K562 (cell line): ENCODE data around the gene TAS2R10. TPM values are rescaled to one million over a fixed set of nuclear protein-coding genes. Genes with fewer than 3 reads are reported as not detected.

Experiments used
- ATAC-seq: fragments of 200-7000 bp; cut with Tn5 transposase; 3 replicates; pipeline ENCODE4 v1.9.1; 2020; ENCODE audit warnings: moderate library complexity
- BruUV-seq: library from RNA; stranded (reverse); fragments of 400-500 nt; replicated peaks from 2 replicates; lab custom pipeline; 2021; lab: Mats Ljungman, UMichigan
- CTCF ChIA-PET: fragments of 300-600 bp; formaldehyde crosslinking; extraction: SDS; loops from one replicate; lab custom pipeline; 2021; ENCODE audit warnings: low intra/inter-chr PET ratio; lab: Yijun Ruan, JAX
- POLR2A ChIA-PET: fragments of 300-600, 350-650 bp; sonication (Branson Sonifier 250); formaldehyde crosslinking; extraction: SDS; loops from one replicate; lab custom pipeline; 2021; ENCODE audit warnings: antibody characterized with exemption, inconsistent platforms; lab: Yijun Ruan, JAX
- DNase-seq, 4 experiments: peaks; one replicate each; pipeline versions ENCODE4 v3.0.0 to v3.0.0-alpha.2; 2011 to 2018; ENCODE audit warnings: low spot score in 3 of 4, mixed read lengths in 3 of 4; ENCODE audit errors: extremely low read depth in 1 of 4
- FAIRE-seq: peaks from 2 replicates; lab custom pipeline; 2011; peaks lifted over from hg19 to GRCh38; lab: Jason Lieb, UNC
- H2AFZ ChIP-seq: 2 replicates; pipeline ENCODE4 v1.6.0; 2011; ENCODE audit warnings: low read depth, low read length, control low read depth, inconsistent platforms
- H3K27ac ChIP-seq: fragments of 200-600 bp; 3 replicates; pipeline ENCODE4 v1.8.0; 2011; ENCODE audit warnings: low read depth, mild to moderate bottlenecking, control low read depth, inconsistent platforms, low read length, moderate library complexity, mixed read lengths; ENCODE audit errors: extremely low read depth
- H3K27me3 ChIP-seq, 2 experiments: fragments of 300-600 bp in 1 of 2; 2 replicates in 1 of 2; 3 replicates in 1 of 2; pipeline versions ENCODE4 v1.6.0 to v1.8.0; 2011; ENCODE audit warnings: inconsistent platforms in 2 of 2, low read length in 2 of 2, mild to moderate bottlenecking in 1 of 2, mixed read lengths in 1 of 2, moderate library complexity in 1 of 2; ENCODE audit not compliant: control insufficient read depth in 2 of 2, insufficient read depth in 2 of 2
- H3K36me3 ChIP-seq: fragments of 300-600 bp; 3 replicates; pipeline ENCODE4 v1.8.0; 2011; ENCODE audit warnings: mild to moderate bottlenecking, low read length, inconsistent platforms; ENCODE audit not compliant: control insufficient read depth, insufficient read depth
- H3K4me1 ChIP-seq, 2 experiments: fragments of 200-600 bp in 1 of 2; replicated peaks in 1 of 2; 2 replicates in 1 of 2; 3 replicates in 1 of 2; pipeline versions ENCODE4 v1.5.1 to v1.8.0; 2011; ENCODE audit warnings: inconsistent platforms in 2 of 2, low read length in 2 of 2, mild to moderate bottlenecking in 1 of 2, mixed read lengths in 1 of 2, moderate library complexity in 1 of 2; ENCODE audit not compliant: control insufficient read depth in 2 of 2, insufficient read depth in 2 of 2
- H3K4me2 ChIP-seq: 2 replicates; pipeline ENCODE4 v1.6.1; 2011; ENCODE audit warnings: low read length, control low read depth, inconsistent platforms, mixed read lengths; ENCODE audit not compliant: insufficient read depth
- H3K4me3 ChIP-seq: fragments of 200-600 bp; sonication (generic), shearing (Covaris generic); 2 replicates; pipeline ENCODE4 v1.5.1; 2016; ENCODE audit warnings: control low read depth, inconsistent platforms
- H3K79me2 ChIP-seq: fragments of 200-600 bp; 3 replicates; pipeline ENCODE4 v1.8.0; 2011; ENCODE audit warnings: low read length, inconsistent platforms; ENCODE audit not compliant: control insufficient read depth, insufficient read depth
- H3K9ac ChIP-seq, 2 experiments: 2 replicates each; pipeline versions ENCODE4 v1.6.0 to v1.6.1; 2011; ENCODE audit warnings: low read depth in 2 of 2, low read length in 2 of 2, control low read depth in 1 of 2, inconsistent platforms in 1 of 2, mild to moderate bottlenecking in 1 of 2, mixed read lengths in 1 of 2; ENCODE audit not compliant: insufficient read depth in 1 of 2
- H3K9me1 ChIP-seq: one replicate; pipeline ENCODE4 v1.6.0; 2011; ENCODE audit warnings: inconsistent platforms, mild to moderate bottlenecking, low read length, moderate library complexity; ENCODE audit not compliant: control insufficient read depth, insufficient read depth
- H3K9me3 ChIP-seq: replicated peaks from 2 replicates; pipeline ENCODE4 v1.5.1; 2011; ENCODE audit warnings: low read depth, low read length, inconsistent platforms; ENCODE audit not compliant: control insufficient read depth, insufficient read depth
- H4K20me1 ChIP-seq: replicated peaks from 2 replicates; pipeline ENCODE4 v1.6.1; 2011; ENCODE audit warnings: low read length, inconsistent platforms, mixed read lengths; ENCODE audit not compliant: control insufficient read depth, insufficient read depth
- ELK3 ChIP-seq: fragments of 450-650 bp; formaldehyde crosslinking; IDR thresholded peaks from 2 replicates; pipeline ENCODE4 v1.4.0; 2020; ENCODE audit warnings: mild to moderate bottlenecking
- HCFC1 ChIP-seq: IDR thresholded peaks from 2 replicates; pipeline ENCODE4 v1.6.1; 2012; ENCODE audit warnings: low read depth, low read length, improper control_type of control experiment
- TRIM25 ChIP-seq: fragments of 450-650 bp; IDR thresholded peaks from 2 replicates; pipeline ENCODE4 v1.7.0; 2016; ENCODE audit warnings: borderline replicate concordance
- WGBS: fragments of 100-300 bp; shearing (Covaris generic); methylation state at CpG from one replicate; pipeline ENCODE4 v1.1.6; 2016; ENCODE audit warnings: low coverage, mixed read lengths; ENCODE audit not compliant: insufficient coverage; ENCODE audit errors: missing lambda C conversion rate; 5-methylcytosine and 5-hydroxymethylcytosine counted together
- in situ Hi-C: fragments of 300-500 bp; cut with MboI; formaldehyde crosslinking; loops from 4 replicates; pipeline ENCODE4 v1.15.0; 2018; ENCODE audit warnings: inconsistent platforms, mixed read lengths
- intact Hi-C: fragments of 100-400 bp; cut with micrococcal nuclease; formaldehyde crosslinking; loops from 2 replicates; pipeline ENCODE4 v1.14.2; 2022
- polyA plus RNA-seq, 8 experiments: library from polyadenylated mRNA; depleted of rRNA in 4 of 8; stranded (reverse) in 5 of 8; unstranded in 3 of 8; fragments of >200 nt; fragmentation: Nextera tagmentation in 2 of 8; fragmentation: Illumina TruSeq in 1 of 8; extraction: Ambion mirVana in 2 of 8; extraction: Trizol in 1 of 8; gene quantifications; 2 replicates each; pipeline versions ENCODE4 v1.2.1 to v1.2.3, GENCODE V29; 2011 to 2014; ENCODE audit warnings: inconsistent platforms in 1 of 8, missing spikeins in 1 of 8
- total RNA-seq, 7 experiments: library from RNA; depleted of rRNA in 6 of 7; stranded (reverse); fragments of >200 nt in 6 of 7; fragmentation: Illumina TruSeq in 2 of 7; extraction: Trizol in 2 of 7; gene quantifications; 2 replicates each; pipeline versions ENCODE4 v1.2.1 to v1.2.3, GENCODE V29; 2011 to 2021; ENCODE audit warnings: low replicate concordance in 1 of 7

Gene TAS2R10
- total and polyA plus RNA-seq, 9 of the 15 experiments (the other 6 are each of a cell fraction or from before 2014, with no cell fraction given) = 0.22 to 0.51 TPM; not detected in 7

DNA sequence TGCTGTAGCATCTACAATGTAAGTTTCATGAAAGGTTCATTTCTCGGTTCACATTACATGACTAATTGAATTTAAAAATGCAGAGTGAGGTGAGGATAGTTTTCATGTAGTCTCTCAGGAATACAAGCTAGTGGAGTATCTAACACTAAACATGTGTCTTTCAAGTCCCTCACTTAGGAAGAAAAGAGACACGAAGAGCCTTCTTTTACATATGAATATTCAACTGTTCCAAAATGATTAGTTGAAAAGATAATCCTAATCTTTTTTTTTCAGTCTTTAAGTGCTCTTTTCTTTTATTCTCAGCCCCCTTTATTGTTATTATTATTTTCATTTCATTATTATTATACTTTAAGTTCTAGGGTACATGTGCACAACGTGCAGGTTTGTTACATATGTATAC, 12.3 kb upstream of the TAS2R10 start:
- Histone ChIP-seq H3K79me2 (no peaks in the 10 kb centered on the region), H3K36me3 (no peaks in the 10 kb centered on the region), H3K4me2 (no peak overlapping the region)
- no peak for ATAC-seq
- ChIA-PET POLR2A (no interaction called here), CTCF (no interaction called here)
- TF ChIP-seq ELK3 = no peak
- TF ChIP-seq TRIM25 = no peak
- TF ChIP-seq HCFC1 = no peak
- TF ChIP-seq, all 486 proteins: peak for 0
- no TSS peak for BruUV-seq
- DNase-seq = no peak
- in situ Hi-C loops = no loop called here
- Histone ChIP-seq H3K27me3 (no peaks in the 10 kb centered on the region), H3K9me1 (no peaks in the 10 kb centered on the region), H3K27ac (no peak overlapping the region), H3K4me3 (no peak overlapping the region), H4K20me1 (no peaks in the 10 kb centered on the region), H3K9me3 (no peaks in the 10 kb centered on the region), H3K9ac (no peak overlapping the region), H2AFZ (no peak overlapping the region), H3K4me1 (no peaks in the 10 kb centered on the region)
- intact Hi-C loops = no loop called here
- no peak for FAIRE-seq
- WGBS = 2% methylated on average over 3 of the region's 3 CpGs
